GM12892 (cell line): ENCODE data around the gene ATP6V0D1.

Experiments
- DNase-seq: peaks from one replicate; pipeline ENCODE4 v3.0.0; 2011; ENCODE audit not compliant: insufficient read length
- FAIRE-seq: peaks from 2 replicates; lab custom pipeline; 2011; peaks lifted over from hg19 to GRCh38; lab: Jason Lieb, UNC
- POLR2A ChIP-seq: IDR thresholded peaks from 2 replicates; pipeline ENCODE4 v1.6.1; 2011; ENCODE audit warnings: low read depth, low read length, control low read depth
- POLR2AphosphoS5 ChIP-seq: IDR thresholded peaks from 2 replicates; pipeline ENCODE4 v1.6.1; 2011; ENCODE audit warnings: low read depth, low read length, control low read depth
- TAF1 ChIP-seq: IDR thresholded peaks from 2 replicates; pipeline ENCODE4 v1.6.1; 2011; ENCODE audit warnings: low read depth, mild to moderate bottlenecking, control low read depth, low read length, borderline replicate concordance

Gene ATP6V0D1

GRCh38 chr16:67471758-67472384 lies 9.1 kb downstream of the ATP6V0D1 start:
- FAIRE-seq (no peak), DNase-seq (no peak)
- TF ChIP-seq TAF1 (no peak), POLR2AphosphoS5 (no peak), POLR2A (no peak)

GRCh38 chr16:67470359-67470758 lies 10.6 kb downstream of the ATP6V0D1 start:
- TF ChIP-seq TAF1 (no peak), POLR2A (no peak), POLR2AphosphoS5 (no peak)
- FAIRE-seq (no peak), DNase-seq (no peak)

DNA sequence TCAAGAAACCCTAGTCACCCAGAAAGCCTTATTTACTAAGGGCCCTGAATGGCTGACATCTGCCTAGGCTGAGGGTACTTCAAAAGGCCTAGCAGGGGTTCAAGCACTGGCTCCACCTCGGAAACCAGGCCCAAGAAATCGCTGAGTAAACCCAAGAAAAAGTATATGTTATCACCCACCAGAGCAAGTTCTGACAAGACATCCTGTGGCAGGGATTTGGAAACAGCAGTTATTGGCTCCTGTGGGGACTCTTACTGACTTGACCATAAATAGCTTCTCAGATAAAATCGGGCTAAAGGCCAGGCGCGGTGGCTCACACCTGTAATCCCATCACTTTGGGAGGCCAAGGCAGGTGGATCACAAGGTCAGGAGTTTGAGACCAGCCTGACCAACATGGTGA lies 12.2 kb downstream of the ATP6V0D1 start:
- no peak for DNase-seq
- FAIRE-seq = no peak
- TF ChIP-seq POLR2A (no peak), TAF1 (no peak), POLR2AphosphoS5 (no peak)

GRCh38 chr16:67466581-67466980 lies 14.4 kb downstream of the ATP6V0D1 start:
- FAIRE-seq = no peak
- TF ChIP-seq POLR2A = no peak
- TF ChIP-seq POLR2AphosphoS5 = no peak
- TF ChIP-seq TAF1 = no peak

DNA sequence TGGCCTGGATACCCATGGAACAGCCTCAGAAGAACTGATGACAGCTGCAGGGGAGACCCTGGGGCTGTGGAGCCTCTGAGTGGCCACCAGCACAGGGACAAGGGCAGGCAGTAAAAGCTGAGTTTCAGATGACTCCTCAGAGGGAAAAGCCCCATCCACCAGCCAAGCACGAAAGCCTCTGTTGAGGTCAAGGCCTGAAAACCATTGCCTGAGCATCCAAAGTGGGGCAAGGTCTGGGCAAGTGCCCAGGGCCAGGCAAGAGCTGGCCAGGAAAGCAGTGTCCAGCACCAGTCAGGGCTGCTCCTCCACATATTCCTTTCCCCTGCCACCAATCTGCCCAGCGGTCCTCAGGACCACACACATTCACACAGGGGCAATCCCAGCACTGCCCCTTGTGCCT lies 16.4 kb downstream of the ATP6V0D1 start:
- no peak for FAIRE-seq
- no peak for DNase-seq
- no peak for TF ChIP-seq TAF1
- no peak for TF ChIP-seq POLR2A
- no peak for TF ChIP-seq POLR2AphosphoS5

More at GRCh38 chr16:67466581-67466980, 14.4 kb downstream of the ATP6V0D1 start:
- no peak for DNase-seq

DNA sequence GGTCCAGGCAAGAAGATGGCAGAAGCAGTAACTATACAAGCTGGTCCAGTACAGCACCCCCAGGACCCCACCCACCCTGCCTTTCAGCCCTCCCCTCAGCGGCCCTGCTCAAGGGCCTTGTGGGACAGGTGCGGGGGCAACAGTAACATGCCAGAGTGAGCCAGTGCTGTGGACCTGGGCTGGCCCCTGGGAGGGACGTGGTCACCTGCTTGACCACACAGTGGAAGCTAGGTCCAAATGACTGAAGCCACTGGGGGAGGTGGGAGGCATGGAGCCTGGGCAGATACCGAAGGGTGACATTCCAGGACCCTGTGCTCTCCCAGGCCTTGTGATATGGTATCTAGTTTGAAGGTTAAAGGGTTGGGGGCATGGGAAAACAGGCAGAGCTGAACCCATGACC lies 17.3 kb downstream of the ATP6V0D1 start:
- no peak for DNase-seq
- TF ChIP-seq TAF1 = no peak
- no peak for TF ChIP-seq POLR2AphosphoS5
- no peak for TF ChIP-seq POLR2A
- no peak for FAIRE-seq

- no peak for FAIRE-seq
- TF ChIP-seq POLR2AphosphoS5 (no peak), POLR2A (no peak), TAF1 (no peak)
- no peak for DNase-seq
These were observed 17.9 kb downstream of the ATP6V0D1 start for GRCh38 chr16:67463059-67463458.

- FAIRE-seq (no peak), DNase-seq (no peak)
- TF ChIP-seq POLR2A (no peak), POLR2AphosphoS5 (no peak), TAF1 (no peak)
These were observed 18.7 kb downstream of the ATP6V0D1 start for GRCh38 chr16:67462279-67462655.

DNA sequence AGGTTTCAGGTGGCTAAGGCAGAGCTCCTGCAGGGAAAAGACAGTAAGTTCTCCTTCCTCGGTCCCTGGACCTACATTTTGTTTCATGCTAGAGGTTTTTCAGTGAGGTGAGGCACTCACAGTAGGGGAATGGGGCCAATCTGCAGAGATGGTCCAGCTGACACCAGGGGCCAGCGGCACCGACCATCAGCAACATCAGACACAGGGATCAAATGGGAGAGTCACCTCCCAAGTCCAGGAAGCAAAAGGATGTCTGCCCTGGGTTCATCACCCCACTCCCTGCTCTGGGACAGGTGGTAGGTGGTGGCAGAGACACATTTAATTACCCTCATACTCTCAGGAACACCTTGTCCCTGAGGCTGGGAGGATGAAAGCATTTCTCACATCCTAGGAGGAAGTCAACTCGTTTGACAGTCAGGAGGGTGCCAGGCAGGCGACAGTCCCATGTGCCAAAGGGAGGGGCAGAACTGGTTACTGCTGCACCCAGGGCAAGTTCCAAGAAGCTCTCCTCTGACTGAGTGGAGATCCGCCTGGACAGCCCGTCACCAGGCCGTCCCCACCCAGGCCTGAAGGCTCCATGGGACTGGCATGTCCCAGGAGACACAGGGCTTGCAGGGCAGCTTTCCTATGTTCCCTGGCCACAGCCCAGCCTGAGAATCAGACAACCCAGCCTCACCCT lies 19.2 kb downstream of the ATP6V0D1 start:
- no peak for DNase-seq
- no peak for FAIRE-seq
- TF ChIP-seq TAF1 = no peak
- no peak for TF ChIP-seq POLR2A
- no peak for TF ChIP-seq POLR2AphosphoS5

DNA sequence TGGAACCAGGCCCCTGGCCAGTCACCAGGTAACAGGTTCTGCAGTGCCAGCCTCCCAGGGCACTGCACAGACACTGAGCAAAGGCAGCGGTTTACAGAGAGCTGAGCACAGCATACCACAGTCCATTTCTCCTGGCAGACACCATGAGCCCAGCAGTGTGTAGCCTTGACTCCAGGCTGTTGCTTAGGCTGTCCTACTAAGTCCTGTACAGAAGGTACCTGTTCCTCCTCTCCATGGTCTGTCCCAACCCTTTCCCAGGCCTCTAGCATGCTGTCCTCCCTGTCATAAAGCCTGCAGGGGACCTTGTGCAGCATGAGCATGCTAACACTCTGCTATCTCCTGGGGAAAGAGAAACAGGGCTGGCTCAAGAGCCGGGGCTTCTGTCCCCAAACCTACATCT lies 20.0 kb downstream of the ATP6V0D1 start:
- no peak for TF ChIP-seq POLR2A

GRCh38 chr16:67460168-67460567 lies 20.8 kb downstream of the ATP6V0D1 start:
- no peak for FAIRE-seq
- TF ChIP-seq POLR2AphosphoS5 = no peak
- no peak for TF ChIP-seq TAF1
- TF ChIP-seq POLR2A = no peak
- no peak for DNase-seq

More for the DNA sequence above, 20.0 kb downstream of the ATP6V0D1 start:
- no peak for FAIRE-seq
- DNase-seq = no peak

GRCh38 chr16:67459861-67460150 lies 21.2 kb downstream of the ATP6V0D1 start:
- no peak for TF ChIP-seq POLR2AphosphoS5
- FAIRE-seq (no peak), DNase-seq (no peak)
